HG03108 (cell line): ENCODE results near the gene SPDL1.
"Not testable (repeated sequence)": the region's sequence is repeated elsewhere in the genome, so short reads cannot be mapped to it uniquely, and the experiment has no call there.

Source experiments
- ATAC-seq: cut with Tn5 transposase; IDR thresholded peaks from one replicate; pipeline ENCODE4 v1.9.1; 2021; ENCODE audit warnings: moderate library complexity; ENCODE audit not compliant: unreplicated experiment

SPDL1 gene

DNA sequence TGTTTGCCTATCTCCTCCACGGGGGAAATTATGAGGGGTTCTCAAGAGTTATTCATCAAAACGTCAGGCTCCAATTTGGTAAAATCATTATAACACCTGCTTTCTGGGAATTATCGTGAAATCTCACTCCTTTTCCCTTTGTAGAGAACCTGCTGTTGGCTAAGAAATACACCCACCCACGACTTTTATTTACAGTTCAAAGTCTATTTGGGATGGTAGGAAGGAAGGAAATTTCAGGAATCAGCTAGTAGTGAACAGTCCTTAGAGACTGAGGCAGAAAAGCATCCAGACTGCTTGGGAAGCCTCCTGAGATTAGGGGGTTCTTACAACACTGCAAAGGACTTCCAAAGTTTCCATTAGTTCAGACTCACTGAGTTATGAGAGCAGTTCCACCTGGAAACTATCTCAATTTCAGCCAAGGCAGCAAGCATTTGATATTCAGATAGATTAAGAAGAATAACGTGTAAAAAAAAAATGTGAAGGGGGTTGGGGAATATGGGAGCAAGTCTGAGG lies 9.4 kb upstream of the SPDL1 start:
- ATAC-seq, result no peak

- ATAC-seq, result no peak
Observed at GRCh38 chr5:169576181-169576598, 7.4 kb upstream of the SPDL1 start.

DNA sequence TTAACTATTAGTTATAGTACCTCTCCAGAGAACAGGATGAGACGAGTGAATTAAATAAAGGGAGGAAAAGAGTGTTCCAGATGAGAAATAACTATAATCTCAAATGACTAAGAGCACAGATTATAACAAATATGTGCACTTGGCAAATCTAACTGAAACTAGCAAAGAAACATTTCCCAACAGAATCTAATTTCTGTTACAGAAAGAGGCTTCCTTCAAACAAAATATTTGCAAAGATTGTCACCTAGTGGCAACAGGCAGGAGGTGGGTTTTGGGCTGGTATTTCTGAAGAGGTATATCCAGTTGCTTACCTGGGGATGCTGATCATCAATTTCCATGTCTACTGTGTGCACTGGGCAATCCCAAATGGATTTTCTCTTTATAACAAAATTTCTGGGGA lies 5.6 kb upstream of the SPDL1 start:
- no peak for ATAC-seq

GRCh38 chr5:169580964-169581363 lies 2.6 kb upstream of the SPDL1 start:
- no peak for ATAC-seq

DNA sequence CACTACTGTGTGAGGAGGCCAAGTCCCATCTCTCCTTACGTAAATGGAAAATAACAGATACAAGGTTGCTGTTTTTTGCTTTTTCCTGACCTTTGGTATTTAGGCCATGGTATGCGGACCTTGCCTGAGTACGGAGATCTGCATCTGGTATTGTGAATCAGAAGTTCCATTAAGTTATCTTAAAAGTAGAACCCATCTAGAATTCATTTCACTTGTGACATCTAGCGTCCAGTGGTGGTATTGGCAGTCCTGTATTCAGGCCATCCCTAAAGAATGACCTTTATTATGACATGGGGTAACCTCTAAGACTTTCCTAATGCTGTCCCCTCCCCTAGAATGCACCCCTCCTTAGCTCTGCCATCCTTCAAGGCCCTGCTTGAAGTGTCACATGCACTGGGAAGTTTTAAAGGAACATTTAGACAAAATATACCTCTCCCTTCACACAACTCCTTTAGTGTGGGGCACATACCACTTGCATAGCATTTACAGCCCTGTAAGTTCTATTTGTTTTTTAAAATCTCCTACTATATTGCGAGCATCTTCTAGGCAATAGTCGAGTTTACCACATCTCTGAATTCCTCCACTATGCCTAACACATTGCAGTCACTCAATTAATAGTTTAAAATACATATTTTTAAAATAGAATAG lies 1.9 kb upstream of the SPDL1 start:
- ATAC-seq, result peak; percentile 34

GRCh38 chr5:169583101-169583423 lies 511 bp upstream of the SPDL1 start:
- ATAC-seq, result no peak

- ATAC-seq, result no peak
Observed at GRCh38 chr5:169584998-169585451, 1.5 kb downstream of the SPDL1 start.

DNA sequence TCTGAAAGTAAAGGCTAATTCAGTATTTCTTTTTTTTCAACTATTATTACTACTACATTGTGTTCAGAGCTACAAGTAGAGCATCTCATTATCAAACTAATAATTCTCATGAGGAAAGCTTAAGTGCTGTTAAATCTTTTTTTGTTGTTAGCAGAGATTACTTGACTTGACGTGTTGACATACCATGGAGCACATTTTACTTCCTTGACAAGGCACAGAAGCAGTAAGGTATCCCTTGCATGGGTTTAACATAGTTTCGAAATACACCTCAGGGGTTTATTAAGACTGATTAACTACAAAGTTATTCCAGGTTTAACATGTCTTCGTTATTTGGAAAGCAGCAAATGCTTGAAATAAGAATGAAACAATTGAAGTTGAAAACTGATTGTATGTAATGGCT lies 7.0 kb downstream of the SPDL1 start:
- no peak for ATAC-seq

DNA sequence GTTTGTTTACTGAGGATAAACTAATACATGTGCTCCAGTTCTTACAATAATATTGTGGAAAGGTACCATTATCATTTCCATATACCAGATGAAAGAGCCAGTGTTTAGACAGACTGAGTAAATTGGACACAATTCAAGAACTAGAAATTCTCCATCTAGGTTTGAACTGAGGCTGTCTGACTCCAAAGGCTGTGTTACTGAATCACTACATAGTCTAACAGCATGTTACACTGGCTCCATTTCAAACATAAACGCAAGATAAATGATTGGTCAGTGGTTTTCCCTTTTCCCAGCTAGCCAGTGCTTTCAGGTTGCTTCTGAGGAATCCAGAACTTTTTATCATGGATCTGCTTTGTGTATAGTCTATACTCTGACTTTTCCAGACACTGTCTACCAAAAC lies 8.1 kb downstream of the SPDL1 start:
- no peak for ATAC-seq

DNA sequence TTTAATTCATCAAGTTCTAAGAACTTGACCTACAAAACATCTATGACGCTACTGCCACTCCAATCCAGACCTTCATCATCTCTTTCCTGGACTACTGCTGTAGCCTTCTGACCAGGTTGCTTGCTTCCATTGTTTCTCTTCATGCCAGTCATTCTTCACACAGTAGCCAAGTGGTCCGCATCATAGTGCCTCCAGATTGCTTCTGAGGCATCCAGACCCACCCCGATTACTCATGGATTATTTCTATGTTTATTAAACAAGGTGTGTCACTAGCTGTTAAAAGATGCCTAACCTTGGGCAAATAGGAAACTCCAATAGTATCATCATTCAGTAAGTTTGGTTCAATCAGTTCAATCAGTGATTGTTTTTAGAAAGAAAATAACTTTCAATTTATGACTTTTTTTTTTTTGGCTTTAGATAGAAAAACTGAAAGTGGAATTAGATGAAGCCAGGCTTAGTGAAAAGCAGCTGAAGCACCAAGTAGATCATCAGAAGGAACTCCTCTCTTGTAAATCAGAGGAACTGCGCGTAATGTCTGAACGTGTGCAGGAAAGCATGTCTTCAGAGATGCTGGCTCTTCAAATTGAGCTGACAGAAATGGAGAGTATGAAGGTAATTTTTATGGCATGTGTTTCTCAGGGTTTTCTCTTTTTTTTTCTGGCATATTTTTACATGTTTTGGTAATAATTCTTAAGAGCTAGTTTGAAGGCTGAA lies 9.5 kb downstream of the SPDL1 start:
- no peak for ATAC-seq

DNA sequence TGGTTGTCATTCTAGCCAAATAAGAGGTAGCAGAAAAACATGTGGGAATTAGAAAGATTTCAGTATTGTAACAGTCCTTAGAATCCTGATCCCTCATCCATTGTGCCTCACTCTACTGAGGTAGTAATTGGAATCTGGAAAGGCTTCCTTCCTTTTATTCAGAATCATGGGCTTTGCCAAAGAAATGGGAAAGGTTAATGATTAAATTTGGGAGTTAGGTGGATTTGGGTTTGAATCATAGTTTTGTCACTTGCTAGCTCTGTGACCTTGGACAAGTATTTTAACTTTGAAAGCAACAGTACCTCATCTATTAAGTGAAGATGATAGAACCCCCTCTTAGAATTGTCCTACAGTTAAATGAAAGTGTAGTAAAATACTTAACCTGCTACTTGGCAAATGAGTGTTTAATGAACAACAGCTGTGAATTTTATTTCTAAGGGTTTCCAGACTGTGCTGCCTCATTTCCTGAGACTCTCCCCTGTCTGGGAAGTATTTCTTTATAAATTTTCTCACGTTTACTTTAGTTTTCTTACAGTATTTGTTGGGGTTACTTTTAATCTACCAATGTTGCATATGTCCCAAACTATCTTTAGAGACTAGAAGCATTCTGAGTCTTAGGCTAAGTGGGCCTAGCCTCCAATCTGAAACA lies 11.7 kb downstream of the SPDL1 start:
- no peak for ATAC-seq

DNA sequence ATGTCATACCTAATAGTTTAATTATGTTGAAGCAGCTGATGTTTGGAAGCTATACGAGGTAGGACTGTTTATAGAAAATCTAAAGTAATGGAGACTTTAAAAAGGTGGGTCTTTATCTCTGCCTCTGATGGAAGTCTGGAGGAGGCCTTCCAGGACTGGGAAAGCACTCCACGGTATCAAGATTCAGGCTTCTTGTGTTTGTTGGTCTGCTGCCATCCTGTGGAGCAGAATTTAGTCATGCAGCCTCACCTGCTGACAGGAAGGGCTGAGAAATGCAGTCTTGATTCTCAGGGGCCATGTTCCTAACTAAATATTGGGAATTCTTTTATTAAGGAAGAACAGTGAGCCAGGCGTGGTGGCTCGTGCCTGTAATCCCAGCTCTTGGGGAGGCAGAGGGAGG lies 15.9 kb downstream of the SPDL1 start:
- no peak for ATAC-seq

DNA sequence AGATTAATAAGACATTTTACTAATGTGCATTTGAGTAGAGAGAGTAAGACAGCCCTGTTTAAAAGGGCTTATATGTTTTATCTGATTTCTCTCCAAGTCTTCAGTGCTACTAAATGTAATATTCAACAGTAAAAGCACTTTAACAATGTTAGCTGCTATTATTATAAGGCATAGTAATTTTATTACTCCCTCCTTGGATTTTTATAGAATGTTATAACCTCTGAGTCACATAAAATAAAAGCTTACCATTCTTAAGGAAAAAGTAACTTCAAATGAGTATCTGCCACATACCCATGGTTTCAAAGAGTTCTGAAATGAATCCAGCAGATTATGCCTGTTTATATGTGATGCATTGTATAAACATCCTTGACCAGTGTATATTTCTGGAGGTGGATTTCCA lies 19.0 kb downstream of the SPDL1 start:
- no peak for ATAC-seq

DNA sequence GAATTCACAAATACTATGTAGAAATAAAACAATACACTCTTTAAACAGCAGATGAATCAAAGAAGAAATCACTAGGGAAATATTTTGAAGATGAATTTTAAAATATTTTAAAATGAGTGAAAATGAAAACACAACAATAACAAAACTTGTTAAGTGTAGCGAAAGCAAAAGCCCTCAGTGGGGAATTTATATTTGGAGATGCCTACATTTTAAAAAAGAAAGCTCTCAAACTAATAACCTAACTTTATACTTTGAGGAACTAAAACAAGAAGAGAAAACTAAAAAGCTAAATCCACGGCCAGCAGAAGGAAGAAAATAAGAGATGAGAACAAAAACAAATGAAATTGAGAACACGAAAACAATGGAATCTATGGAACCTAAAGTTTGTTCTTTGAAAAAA lies 22.7 kb downstream of the SPDL1 start:
- ATAC-seq, result no peak

DNA sequence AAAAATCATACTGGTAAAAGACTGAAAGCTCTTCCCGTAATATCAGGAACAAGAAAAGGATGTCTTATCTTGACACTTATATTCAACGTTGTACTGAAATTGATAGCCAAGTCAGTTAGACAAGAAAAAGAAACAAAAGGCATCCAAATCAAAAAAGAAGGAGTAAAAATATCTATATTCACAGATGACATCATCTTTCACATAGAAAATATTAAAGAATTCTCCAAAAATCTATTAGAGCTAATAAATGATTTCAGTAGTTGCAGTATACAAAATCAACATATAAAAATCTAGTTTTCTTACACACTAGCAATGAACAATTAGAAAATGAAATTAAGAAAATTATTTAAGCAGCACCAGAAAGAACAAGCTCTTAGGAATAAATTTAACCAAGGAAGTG lies 24.3 kb downstream of the SPDL1 start:
- ATAC-seq, result no peak

- ATAC-seq, result peak; percentile 87
Observed at GRCh38 chr5:169609716-169610115, 26.1 kb downstream of the SPDL1 start.

DNA sequence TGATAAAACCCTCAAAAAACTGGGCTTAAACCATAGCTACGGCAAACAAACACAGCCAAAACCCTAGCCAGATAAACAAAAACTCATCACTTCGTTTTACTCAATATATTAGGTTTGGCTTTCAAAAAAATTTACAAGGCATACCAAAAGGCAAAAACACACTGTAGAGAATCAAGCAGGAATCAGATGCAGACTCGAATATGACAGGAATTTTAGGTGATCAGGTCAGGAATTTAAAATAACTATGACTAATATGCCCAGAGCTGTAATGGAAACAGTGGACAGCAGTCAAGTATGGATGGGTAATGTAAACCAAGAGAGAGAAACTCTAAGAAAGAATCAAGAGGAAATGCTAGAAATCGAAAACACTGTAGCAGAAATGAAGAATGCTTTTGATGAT lies 27.0 kb downstream of the SPDL1 start:
- no peak for ATAC-seq

DNA sequence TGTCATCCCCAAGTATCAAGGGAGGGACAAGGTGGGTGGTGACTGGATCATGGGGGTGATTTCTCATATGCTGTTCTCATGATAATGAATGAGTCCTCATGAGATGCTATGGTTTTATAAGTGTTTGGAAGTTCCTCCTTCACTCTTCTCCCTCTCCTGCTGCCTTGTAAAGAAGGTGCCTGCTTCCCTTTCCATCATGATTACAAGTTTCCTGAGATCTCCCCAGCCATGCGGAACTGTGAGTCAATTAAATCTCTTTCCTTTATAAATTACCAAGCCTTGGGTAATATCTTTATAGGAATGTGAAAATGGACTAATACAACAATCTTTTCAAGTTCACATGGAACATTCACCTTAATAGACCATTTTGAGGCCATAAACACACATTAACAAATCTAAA lies 32.0 kb downstream of the SPDL1 start:
- ATAC-seq, result no peak

GRCh38 chr5:169624307-169624706 lies 40.7 kb downstream of the SPDL1 start:
- not testable (repeated sequence) for ATAC-seq

DNA sequence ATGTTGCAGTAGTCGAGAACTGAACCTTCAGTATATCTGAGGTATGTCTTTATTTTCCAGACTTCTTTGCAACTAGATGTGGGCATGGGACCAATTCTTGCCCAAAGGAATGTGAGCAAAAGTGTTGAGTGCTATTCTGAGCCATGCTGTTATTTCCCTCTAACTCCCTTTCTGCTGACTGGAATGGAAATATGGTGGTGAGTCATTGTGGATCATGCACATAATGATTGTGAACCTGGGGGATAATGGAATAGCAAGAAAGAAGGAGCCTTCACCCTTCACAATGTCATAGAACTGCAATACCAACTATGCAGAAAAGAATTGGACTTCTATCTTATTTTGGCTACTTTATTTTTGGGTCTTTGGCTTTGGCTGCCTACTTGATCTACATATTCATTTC lies 43.2 kb downstream of the SPDL1 start:
- no peak for ATAC-seq

GRCh38 chr5:169627551-169627950 lies 44.0 kb downstream of the SPDL1 start:
- no peak for ATAC-seq

GRCh38 chr5:169628892-169629291 lies 45.3 kb downstream of the SPDL1 start:
- ATAC-seq, result no peak
